ENCODE data around the gene MORC3. TPM values are rescaled to one million over a fixed set of nuclear protein-coding genes. Genes with fewer than 3 reads are reported as not detected.
"Not testable (repeated sequence)": the region's sequence is repeated elsewhere in the genome, so short reads cannot be mapped to it uniquely, and the experiment has no call there.

MORC3 gene
- total RNA-seq, 1 donor from 2014 or later, result 42.3 TPM

DNA sequence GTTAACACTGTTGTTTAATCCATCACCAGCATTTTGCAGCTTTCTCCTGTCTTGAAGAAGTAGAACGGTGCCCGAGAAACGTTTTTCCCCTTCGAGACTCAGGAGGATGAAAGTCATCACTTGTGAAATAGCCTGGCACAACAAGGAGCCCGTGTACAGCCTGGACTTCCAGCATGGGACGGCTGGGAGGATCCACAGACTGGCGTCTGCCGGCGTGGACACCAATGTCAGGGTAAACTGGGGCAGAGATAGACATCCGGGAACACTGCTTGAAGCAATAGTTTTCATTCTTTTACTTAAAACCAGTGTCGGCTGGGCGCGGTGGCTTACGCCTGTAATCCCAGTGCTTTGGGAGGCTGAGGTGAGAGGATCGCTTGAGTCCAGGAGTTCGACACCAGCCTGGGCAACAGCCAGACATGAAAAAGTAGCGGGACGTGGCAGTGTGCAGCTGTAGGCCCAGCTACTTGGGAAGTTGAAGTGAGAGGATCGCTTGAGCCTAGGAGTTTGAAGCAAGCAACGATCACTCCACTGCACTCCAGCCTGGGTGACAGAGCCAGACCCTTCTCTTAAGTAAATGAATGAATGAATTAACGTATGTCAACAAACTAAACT is 66.1 kb downstream of the MORC3 start:
- peaks cover 6% of the 10 kb centered on the region for H3K4me1 ChIP-seq
- DNase-seq (no peak), ATAC-seq (no peak)
- H3K27me3 ChIP-seq (ENCODE audit: low read depth), result no peaks in the 10 kb centered on the region
- H3K27ac ChIP-seq, result no peak overlapping the region
- TF ChIP-seq, protein P1, sequence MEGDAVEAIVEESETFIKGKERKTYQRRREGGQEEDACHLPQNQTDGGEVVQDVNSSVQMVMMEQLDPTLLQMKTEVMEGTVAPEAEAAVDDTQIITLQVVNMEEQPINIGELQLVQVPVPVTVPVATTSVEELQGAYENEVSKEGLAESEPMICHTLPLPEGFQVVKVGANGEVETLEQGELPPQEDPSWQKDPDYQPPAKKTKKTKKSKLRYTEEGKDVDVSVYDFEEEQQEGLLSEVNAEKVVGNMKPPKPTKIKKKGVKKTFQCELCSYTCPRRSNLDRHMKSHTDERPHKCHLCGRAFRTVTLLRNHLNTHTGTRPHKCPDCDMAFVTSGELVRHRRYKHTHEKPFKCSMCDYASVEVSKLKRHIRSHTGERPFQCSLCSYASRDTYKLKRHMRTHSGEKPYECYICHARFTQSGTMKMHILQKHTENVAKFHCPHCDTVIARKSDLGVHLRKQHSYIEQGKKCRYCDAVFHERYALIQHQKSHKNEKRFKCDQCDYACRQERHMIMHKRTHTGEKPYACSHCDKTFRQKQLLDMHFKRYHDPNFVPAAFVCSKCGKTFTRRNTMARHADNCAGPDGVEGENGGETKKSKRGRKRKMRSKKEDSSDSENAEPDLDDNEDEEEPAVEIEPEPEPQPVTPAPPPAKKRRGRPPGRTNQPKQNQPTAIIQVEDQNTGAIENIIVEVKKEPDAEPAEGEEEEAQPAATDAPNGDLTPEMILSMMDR (IDR thresholded peaks at IDR 0.05), result no peak
- intact Hi-C loops (cut with DNase I), result no loop called here
- no peaks in the 10 kb centered on the region for H3K36me3 ChIP-seq
- H3K4me3 ChIP-seq, result peak overlapping the region; percentile 65
- no peaks in the 10 kb centered on the region for H3K9me3 ChIP-seq

DNA sequence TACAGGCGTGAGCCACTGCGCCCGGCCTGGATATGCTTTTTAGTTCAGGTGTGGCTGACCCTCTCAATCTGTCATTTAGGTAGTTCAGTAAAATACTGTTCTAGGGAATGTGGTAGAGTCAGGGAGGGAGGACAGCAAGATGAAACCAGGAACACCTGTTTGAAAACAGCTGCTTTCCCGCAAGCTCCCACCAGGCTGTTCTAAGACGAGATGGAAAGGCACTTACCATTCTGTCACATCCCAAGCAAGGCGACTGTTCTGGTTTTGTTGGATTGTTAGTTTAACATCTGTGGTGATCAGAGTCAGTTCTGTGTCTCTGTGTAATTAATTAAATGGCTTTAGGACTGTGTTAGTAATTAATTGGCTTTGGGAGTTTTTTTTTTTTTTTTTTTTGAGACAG is 68.1 kb downstream of the MORC3 start:
- intact Hi-C loops (cut with DNase I), result no loop called here
- H3K9me3 ChIP-seq, result no peaks in the 10 kb centered on the region
- H3K4me3 ChIP-seq, result no peak overlapping the region
- no peak overlapping the region for H3K27ac ChIP-seq
- ATAC-seq (no peak), DNase-seq (no peak)
- H3K36me3 ChIP-seq, result no peaks in the 10 kb centered on the region
- TF ChIP-seq, protein P1 (IDR thresholded peaks at IDR 0.05), result no peak
- H3K4me1 ChIP-seq, result peaks cover 6% of the 10 kb centered on the region
- no peaks in the 10 kb centered on the region for H3K27me3 ChIP-seq (ENCODE audit: low read depth)

DNA sequence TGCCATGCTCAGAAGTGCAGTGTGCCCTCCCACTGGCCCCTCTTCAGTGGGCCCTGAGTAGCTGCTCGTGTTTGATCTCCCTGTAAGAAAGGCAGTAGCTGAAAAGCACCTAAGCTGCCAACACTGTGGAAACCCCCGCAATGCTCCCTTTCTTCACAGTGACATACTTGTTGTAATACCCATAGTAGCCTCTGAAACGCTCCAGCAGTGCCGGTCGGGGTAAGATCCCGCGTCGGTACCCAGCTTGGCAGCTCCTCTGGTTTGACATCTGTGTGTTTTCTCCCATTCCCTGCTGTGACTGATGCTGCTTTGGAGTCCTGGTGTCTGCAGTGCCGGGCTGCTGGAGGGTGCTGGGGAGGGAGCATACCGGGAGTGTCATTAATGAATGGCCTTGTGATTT is 68.8 kb downstream of the MORC3 start:
- H3K36me3 ChIP-seq, result no peaks in the 10 kb centered on the region
- no peaks in the 10 kb centered on the region for H3K27me3 ChIP-seq (ENCODE audit: low read depth)
- intact Hi-C loops (cut with DNase I), result no loop called here
- DNase-seq (no peak), ATAC-seq (peak; percentile 49 to 53)
- H3K4me3 ChIP-seq, result no peak overlapping the region
- no peak overlapping the region for H3K27ac ChIP-seq
- TF ChIP-seq, protein P1 (IDR thresholded peaks at IDR 0.05), result peak; percentile 14
- H3K4me1 ChIP-seq, result peaks cover 6% of the 10 kb centered on the region
- H3K9me3 ChIP-seq, result no peaks in the 10 kb centered on the region

DNA sequence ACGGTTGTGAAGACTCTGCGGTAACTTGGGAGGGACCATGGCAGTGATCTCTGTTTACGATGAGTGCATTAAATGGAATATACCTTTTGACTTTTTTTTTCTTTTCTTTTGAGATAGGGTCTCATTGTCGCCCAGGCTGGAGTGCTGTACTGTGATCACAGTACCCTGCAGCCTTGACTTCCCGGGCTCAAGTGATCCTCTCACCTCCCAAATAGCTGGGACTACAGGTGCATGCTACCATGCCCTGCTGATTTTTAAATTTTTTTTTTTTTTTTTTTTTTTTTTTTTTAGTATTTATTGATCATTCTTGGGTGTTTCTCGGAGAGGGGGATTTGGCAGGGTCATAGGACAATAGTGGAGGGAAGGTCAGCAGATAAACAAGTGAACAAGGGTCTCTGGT is 71.7 kb downstream of the MORC3 start:
- DNase-seq; intact Hi-C loops (cut with DNase I); H3K36me3 ChIP-seq; H3K4me1 ChIP-seq; ATAC-seq; H3K9me3 ChIP-seq; H3K4me3 ChIP-seq; H3K27me3 ChIP-seq (ENCODE audit: low read depth); H3K27ac ChIP-seq: not testable (repeated sequence)

DNA sequence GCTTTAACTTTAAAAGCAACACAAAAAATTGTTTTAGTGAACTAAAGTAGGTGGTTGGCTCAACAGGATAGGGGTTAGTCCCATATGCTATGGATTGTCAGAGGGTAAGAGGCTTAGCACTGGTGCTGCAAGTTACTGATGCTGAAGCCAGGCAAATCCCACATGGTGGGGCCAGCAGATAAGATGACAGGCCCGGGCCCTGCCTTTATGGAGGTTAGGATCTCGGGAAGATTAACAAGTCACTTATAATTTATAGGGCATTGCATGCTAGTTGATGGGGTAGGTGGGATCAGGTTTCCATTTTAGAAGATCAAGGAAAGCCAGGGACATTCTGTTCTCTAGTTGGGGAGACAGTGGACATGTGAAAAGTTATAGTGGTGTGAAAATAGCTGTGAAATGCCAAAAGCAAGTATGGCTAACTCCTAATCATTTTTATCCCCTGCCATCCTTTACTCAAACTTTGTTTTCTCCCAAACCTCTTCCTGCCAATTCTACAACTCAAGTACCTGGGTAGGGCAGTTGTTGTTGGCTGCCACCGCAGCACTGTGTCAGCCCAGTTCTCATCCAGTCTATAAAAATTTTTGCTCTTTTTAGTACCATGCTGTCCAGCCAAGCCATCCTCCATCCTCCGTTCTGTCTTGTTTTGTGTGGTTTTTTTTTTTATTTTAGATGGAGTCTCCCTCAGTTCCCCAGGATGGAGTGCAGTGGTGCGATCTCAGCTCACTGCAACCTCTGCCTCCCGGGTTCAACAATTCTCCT is 75.5 kb downstream of the MORC3 start:
- no peak for DNase-seq
- H3K27ac ChIP-seq, result no peak overlapping the region
- no peak overlapping the region for H3K4me3 ChIP-seq
- no peak for ATAC-seq
- H3K27me3 ChIP-seq (ENCODE audit: low read depth), result no peaks in the 10 kb centered on the region
- TF ChIP-seq, protein P1 (IDR thresholded peaks at IDR 0.05), result no peak
- H3K9me3 ChIP-seq, result no peaks in the 10 kb centered on the region
- H3K4me1 ChIP-seq, result no peaks in the 10 kb centered on the region
- intact Hi-C loops (cut with DNase I), result no loop called here
- no peaks in the 10 kb centered on the region for H3K36me3 ChIP-seq

DNA sequence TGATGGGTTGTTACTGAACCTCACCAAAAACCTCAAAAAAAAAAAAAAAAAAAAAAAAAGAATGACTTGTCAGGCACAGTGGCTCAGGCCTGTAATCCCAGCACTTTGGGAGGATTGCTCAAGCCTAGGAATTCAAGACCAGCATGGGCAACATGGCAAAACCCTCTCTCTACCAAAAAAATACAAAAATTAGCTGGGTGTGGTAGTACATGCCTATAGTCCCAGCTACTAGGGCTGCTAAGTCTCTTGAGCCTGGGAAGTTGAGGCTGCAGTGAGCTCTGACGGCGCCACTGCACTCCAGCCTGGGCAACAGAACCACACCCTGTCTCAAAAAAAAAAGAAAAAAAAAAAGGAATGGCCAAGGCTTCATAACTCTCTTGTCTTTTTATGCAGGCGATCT is 76.3 kb downstream of the MORC3 start:
- no peaks in the 10 kb centered on the region for H3K4me1 ChIP-seq
- no peaks in the 10 kb centered on the region for H3K27me3 ChIP-seq (ENCODE audit: low read depth)
- no peak overlapping the region for H3K27ac ChIP-seq
- H3K4me3 ChIP-seq, result no peak overlapping the region
- H3K9me3 ChIP-seq, result no peaks in the 10 kb centered on the region
- no peaks in the 10 kb centered on the region for H3K36me3 ChIP-seq
- no peak for DNase-seq
- ATAC-seq, result no peak
- intact Hi-C loops (cut with DNase I), result no loop called here
- TF ChIP-seq, protein P1 (IDR thresholded peaks at IDR 0.05), result no peak

All from lower lobe of right lung (tissue), 2 donors.